ENCODE results near the gene RPTN.

DNA sequence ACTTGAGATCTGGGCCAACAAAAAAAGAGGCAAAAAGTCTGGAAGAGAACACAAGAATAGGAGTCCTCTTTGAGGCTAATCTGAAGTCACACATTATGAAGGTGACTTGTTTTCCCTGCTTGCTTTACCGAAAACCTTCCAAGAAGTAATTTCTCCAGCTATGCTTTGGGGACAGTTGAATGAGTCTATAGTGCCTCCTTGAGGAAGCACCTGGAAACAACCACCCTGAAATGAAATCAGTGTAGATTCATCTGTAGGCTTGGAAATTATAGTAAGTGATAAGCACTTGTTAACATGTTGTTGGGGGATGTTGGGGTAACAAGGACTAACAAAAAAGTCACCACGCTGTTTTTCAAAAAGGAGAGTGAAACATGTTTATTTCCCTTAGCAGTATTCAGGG, 23.4 kb upstream of the RPTN start:
- TF ChIP-seq EZH2 (IDR thresholded peaks at IDR 0.05; ENCODE audit: low read depth, unreplicated experiment) (no peak), NANOG (IDR thresholded peaks at IDR 0.05; ENCODE audit: borderline replicate concordance) (no peak)
- TF ChIP-seq, protein P1, sequence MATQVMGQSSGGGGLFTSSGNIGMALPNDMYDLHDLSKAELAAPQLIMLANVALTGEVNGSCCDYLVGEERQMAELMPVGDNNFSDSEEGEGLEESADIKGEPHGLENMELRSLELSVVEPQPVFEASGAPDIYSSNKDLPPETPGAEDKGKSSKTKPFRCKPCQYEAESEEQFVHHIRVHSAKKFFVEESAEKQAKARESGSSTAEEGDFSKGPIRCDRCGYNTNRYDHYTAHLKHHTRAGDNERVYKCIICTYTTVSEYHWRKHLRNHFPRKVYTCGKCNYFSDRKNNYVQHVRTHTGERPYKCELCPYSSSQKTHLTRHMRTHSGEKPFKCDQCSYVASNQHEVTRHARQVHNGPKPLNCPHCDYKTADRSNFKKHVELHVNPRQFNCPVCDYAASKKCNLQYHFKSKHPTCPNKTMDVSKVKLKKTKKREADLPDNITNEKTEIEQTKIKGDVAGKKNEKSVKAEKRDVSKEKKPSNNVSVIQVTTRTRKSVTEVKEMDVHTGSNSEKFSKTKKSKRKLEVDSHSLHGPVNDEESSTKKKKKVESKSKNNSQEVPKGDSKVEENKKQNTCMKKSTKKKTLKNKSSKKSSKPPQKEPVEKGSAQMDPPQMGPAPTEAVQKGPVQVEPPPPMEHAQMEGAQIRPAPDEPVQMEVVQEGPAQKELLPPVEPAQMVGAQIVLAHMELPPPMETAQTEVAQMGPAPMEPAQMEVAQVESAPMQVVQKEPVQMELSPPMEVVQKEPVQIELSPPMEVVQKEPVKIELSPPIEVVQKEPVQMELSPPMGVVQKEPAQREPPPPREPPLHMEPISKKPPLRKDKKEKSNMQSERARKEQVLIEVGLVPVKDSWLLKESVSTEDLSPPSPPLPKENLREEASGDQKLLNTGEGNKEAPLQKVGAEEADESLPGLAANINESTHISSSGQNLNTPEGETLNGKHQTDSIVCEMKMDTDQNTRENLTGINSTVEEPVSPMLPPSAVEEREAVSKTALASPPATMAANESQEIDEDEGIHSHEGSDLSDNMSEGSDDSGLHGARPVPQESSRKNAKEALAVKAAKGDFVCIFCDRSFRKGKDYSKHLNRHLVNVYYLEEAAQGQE (IDR thresholded peaks at IDR 0.05; ENCODE audit: unreplicated experiment): no peak

Measured in GM23338 (cell line).